HG03520 (cell line): ENCODE measurements around the gene TRIM2.

ENCODE experiments used
- ATAC-seq: cut with Tn5 transposase; IDR thresholded peaks from one replicate; pipeline ENCODE4 v1.9.1; 2021; ENCODE audit warnings: mild to moderate bottlenecking, moderate library complexity; ENCODE audit not compliant: unreplicated experiment

The TRIM2 gene

DNA sequence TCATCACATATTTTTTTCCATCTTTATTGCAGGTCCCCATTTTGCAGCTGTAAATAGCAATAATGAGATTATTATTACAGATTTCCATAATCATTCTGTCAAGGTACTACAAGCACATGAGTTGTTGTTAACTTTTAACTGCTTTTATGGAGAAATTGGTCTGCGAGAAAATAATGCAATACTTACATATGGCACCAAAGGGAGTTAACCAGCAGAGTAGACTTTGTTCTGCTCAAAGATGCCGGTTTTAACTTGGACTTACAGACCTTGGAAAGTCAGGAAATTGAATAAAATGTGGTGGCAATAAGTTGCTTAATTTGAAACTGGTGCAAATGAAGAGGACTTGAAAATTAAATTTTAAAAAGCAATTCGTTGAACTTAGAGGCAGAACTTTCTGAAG, 119.8 kb downstream of the TRIM2 start:
- no peak for ATAC-seq

DNA sequence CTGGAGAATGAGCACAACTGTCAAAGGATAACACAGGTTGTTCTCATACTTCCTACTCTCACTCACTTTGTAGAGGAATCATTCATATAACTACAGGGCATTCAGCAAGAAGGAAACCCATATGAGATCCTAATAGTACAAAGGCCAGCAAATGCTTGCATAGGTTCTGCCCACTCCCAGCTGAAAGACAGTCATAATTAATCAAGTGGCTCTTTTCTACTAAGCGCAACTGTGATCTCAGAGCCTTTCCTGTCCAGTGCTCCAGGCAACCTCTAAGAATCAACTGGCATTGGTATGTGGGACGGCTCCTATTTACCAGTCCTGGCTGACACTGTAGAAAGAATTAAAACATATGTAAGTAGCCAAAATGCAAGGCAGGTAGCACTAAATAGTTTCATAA, 121.3 kb downstream of the TRIM2 start:
- no peak for ATAC-seq

DNA sequence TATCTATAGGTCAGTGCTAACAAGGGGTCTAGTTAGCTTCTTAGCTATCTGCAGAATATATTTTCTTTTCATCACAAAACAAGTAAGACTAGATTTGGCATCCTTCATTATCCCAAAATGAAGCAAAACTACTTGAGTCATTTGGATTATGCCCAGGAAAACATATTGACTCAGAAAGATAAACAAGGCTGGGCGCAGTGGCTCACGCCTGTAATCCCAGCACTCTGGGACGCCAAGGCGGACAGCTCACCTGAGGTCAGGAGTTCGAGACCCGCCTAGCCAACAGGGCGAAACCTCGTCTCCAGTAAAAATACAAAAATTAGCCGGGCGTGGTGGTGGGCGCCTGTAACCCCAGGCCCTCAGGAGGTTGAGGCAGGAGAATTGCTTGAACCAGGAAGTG, 122.3 kb downstream of the TRIM2 start:
- no peak for ATAC-seq

DNA sequence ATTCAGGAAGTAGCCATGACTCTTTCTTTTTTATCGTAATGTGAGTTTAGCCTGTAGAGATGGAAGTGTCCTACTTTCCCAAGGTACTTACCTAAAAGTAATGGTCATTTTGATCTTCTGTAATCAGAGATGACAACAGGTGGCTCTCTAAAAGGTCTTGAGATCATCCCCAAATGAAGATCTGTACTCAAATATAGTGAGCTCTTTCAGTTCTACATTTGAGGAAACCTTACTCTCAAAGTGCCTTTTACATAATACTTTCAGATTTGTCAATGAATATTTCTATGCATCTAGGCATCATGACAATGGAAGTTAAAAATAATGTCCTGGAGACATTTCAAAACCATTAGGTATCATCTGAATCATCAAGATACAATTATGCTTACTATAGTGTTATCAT, 123.0 kb downstream of the TRIM2 start:
- ATAC-seq: no peak

DNA sequence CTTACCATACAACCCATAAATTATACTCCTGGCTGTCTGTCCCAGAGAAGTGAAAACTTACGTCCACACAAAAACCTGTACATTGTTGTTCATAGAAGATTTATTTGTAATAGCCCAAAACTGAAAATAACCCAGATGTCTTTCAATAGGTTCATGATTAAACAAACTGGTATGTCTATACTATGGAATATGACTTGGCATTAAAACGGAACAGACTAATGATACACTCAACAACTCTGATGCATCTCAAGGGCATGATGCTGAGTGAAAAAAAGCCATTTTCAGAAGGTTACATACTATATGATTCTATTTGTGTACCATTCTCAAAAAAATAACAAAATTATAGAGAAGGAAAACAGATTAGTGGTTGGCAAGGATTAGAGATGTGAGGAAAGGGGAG, 128.7 kb downstream of the TRIM2 start:
- no peak for ATAC-seq

DNA sequence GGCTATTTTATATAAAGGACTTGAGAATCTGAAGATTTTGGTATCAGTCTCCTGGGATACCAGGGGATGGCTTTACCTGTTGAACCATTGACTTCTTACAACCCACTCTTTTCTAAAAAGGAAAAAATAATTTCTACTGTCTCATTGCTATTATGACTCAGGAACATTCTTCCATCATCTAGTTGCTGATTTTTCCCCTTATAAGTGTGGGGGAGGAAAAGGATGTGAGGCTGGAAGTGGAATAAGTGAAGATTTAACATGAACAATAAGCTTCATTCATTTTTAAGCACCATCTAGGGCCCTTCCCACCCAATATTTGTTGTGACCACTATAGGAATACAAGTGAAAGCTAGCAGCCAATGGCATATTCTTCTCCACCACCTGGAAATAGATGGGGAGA, 129.6 kb downstream of the TRIM2 start:
- no peak for ATAC-seq

DNA sequence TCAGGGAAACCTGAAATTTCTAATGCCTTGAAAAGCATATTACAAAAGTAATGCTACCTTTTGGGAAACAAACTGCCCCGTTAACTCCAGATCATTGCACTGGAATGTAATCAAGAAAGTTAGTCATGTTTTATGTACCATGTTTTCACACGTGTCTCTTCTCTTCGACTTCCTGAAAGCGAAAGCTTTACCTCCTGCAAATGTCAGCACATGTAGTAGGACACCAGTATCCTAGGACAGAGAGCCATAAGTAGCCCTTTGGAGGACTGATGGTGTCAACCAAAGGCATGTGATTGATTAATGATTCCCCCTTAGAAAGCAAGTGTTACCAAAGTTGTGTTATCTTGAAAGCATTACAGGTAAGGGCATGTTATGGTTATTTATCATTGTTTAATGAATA, 131.4 kb downstream of the TRIM2 start:
- no peak for ATAC-seq

DNA sequence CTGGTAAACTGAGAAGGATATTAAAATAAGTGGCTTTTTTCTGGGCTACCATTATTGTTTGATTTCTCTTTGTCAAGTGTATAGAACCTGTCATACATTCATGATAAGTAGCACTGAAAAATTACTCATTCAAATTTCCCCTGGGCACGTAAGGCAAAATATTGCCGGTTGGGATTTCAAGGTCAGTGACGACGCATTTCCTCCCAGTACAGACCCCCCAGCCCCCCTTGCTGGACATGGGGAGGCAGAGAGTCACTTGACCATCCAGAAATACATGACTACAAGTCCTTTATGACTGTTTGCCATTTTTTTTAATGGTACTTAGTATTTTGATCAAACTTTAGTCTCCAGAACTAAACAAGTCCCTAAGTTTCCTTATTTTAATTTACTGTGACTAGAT, 133.4 kb downstream of the TRIM2 start:
- ATAC-seq: no peak

DNA sequence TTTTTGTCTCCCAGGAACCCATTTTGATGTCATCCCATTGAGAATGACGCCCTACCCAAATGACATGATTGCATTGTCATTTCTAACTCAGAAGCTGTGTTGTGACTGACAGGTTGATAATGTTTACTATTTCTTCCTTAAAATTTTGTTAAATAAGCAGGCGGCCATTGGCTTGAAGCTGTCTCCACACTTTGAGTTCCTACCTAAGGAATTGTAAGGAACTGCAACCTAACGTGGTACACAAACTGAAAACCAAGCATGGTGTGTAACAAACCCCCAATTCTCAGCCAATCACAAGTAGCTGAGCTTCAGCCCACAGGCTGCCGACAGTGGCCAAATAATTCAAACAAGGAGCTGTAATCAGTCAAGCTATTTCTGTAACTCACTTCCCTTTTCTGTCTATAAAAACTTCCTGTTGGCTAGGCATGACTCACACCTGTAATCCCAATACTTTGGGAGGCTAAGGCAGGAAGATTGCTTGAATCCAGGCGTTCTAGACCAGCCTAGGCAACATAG, 137.4 kb downstream of the TRIM2 start:
- no peak for ATAC-seq

DNA sequence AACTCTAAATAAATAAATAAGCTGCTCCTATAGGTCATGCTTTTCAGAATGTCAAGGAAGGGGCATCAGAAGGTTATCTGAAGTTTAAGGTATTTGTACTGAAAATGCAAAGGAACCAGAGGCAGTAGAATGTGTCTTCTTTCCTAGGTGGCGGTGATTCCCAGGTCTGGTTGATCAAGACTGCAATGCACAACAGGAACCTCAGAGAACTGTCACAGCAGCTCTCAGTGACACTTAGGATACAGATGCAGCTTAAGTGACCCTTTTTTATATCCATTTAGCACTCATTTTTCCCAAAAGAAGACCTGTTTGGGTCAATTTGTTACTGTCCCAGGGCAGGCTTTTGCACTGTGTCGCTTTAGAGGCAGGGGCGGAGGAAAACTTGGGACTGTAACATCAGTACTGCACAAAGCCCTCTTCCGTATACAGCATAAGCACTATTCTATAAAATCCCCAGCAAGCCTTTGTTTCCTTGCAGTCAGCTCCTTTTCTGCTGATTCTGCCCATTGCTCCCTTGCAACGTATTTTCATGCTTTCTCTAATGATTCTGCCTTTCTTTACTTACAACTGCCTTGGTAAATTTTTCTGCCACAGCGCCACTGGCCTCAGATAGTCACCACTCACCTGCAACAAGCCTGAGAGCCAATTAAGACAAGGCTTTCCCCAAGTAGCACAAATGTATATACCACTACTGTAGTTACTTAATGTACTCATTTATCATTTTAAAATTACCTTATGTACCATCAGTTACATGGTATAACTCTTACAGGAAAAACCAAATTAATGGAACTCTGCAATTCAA, 138.7 kb downstream of the TRIM2 start:
- no peak for ATAC-seq

DNA sequence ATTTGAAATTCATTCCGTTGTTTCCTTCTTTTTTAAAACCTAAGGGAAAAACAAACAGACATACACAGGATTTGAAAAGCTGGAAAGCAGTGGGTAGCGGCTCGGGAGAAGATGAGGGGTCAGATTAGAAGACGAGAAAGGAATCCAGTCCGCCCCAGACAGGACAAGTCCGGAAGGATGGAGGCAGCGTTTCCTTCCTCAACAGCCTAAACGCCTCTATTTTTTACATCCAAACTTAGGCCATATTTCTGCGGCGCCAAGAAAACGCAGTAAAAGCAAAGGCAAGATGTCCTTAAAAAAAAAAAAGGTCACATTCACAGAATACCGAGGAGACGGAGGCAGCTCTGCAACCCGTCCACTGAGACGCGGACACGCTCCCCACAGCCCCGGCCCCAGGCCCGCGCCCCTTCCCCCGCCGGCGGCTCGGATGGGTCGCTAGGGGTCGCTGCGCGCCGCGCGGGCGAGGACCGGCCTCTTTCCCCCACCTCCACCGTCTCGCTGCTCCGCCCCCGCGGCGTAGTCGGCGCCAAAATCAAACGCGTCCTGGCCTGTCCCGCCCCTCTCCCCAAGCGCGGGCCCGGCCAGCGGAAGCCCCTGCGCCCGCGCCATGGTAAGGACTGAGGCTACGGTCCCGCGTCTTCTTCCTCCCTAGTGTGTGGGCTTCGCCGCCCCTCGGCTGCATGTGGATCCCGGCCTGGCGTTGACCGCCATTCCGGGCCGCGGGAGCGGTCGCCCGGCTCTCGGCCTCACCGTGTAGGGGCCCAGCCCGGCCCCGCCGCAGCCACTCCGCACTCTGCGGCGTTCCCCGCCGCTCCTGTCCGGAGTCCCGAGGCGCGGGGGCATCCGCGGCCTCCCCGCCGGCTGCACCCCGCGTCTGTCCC, 140.1 kb downstream of the TRIM2 start, which contains the start of gene MND1:
MND1 (plus strand) TSS at position 558 of the 881 bp plus-strand sequence; CDS start at position 608, 50 bp downstream.
- peak; percentile 71 for ATAC-seq

- peak; percentile 23 for ATAC-seq
Measured at GRCh38 chr4:153345012-153345981, 141.1 kb downstream of the TRIM2 start.

DNA sequence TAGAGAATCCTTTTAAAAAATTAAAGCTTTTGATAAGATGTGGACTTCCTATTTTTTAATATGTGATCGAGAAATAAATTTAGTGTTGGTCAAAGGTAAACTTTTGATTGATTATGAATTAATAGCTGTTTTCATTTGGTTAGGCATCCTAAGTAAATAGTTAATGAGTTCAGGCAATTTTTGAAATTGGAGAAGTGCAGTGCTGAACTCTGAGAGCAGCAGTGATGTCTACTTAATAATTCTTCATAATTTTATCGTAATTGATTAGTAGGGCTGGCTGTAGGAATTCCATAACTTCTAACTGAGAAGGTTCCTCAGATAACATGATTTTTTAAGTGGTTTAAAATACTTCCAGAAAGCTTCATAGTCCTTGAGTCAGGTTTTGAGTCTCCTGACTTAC, 141.8 kb downstream of the TRIM2 start:
- ATAC-seq: no peak

GRCh38 chr4:153346563-153346962, 142.3 kb downstream of the TRIM2 start:
- ATAC-seq: no peak

DNA sequence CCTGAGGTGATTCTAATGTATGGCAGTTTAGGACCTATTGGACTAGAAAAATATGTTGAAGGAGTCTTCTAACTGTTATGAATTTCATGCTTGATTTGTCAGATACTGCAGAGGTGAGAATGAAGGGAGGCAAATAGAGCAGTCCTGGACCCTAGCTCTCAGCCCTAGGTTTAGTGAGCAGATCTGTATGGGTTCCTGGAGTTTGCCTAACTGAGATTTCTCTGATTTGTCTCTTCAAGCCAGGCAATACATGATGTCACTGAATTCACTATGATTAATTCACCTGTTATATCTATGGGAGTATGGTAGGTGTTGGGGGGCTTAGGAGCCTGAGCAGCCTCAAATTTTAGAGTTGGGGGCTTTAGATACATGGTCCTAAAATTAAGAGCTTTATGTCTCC, 142.9 kb downstream of the TRIM2 start:
- ATAC-seq: no peak

DNA sequence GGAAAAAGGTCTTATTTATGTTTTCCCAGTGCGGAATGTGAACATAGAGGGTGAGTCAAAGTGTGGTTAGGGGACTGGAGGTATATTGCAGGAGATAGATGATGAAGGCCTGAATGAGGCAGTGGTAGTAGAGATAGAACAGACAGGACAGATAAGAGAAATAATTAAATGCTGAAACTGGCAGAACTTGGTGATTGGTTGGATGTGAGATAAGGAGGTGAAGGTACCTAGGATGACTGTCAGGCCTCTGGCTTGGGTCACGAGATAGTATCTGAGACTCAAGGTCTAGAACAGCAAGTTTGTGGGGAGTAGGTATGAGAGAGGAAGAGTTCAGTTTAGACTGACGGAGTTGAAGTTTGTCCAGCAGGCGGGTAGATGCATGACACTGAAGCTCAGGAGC, 143.8 kb downstream of the TRIM2 start:
- no peak for ATAC-seq

GRCh38 chr4:153349206-153349805, 145.1 kb downstream of the TRIM2 start:
- no peak for ATAC-seq

DNA sequence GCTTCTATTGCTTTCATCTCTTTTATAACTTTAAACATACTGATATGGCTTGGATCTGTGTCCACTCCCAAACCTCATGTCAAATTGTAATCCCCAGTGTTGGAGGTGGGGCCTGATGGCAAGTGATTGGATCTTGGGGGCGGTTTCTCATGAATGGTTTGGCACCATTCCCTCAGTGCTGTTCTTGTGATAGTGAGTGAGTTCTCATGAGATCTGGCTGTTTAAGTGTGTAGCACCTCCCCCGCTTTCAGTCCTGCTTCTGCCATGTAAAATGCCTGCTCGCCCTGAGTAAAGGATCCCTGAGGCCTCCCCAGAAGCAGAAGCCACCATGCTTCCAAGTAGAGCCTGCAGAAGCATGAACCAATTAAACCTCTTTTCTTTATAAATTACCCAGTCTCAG, 157.9 kb downstream of the TRIM2 start:
- ATAC-seq: no peak

DNA sequence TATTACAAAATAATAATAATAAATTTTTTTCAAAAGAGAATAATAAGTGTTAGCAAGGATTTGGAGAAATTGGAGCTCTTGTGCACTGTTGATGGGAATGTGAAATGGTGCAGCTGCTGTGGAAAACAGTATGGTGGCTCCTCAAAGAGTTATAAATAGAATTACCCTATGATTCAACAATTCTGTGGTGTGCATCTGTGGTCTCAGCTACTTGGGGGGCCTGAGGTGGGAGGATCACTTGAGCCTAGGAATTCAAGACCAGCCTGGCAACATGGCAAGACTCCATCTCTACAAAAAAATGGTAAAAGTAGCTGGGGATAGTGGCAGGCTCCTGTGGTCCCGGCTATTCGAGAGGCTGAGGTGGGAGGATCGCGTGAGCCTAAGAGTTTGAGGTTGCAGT, 159.8 kb downstream of the TRIM2 start:
- no peak for ATAC-seq

DNA sequence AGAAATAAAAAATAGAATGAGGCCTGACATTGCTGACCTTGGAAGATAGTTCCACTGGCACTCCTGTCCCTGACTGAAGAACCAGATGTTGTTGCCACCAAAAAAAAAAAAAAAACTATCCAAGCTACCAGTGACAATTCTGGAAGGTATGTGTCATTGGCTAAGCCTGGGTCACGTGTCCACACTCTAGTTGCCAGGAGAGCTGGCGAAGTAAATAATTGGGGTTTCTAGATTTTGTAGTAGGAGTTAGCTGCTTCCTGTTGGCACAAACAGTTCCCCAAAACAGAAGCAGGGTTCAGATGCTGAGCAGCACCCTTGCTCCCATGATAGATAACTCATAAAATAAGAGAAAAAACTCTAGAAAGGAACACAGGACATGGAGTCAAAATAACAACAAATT, 160.8 kb downstream of the TRIM2 start:
- peak; percentile 81 for ATAC-seq
